OCI-LY1 (cell line): Measurements from ENCODE around the gene ZNF654.

Experiments
- H2AFZ ChIP-seq: fragments of 200-600 bp; sonication (generic), shearing (Covaris generic); 2 replicates; pipeline ENCODE4 v1.6.0; 2014; ENCODE audit warnings: antibody characterized with exemption, mild to moderate bottlenecking, low read length
- H3F3A ChIP-seq: fragments of 200-600 bp; sonication (generic), shearing (Covaris generic); 2 replicates; pipeline ENCODE4 v1.6.0; 2014; ENCODE audit warnings: mild to moderate bottlenecking, antibody characterized with exemption, low read length, moderate library complexity; ENCODE audit not compliant: insufficient read depth
- H3K27ac ChIP-seq: fragments of 200-600 bp; sonication (generic); 2 replicates; pipeline ENCODE4 v1.5.1; 2014; ENCODE audit warnings: low read length, mixed run types, mild to moderate bottlenecking, low read depth; ENCODE audit not compliant: poor library complexity, severe bottlenecking
- H3K27me3 ChIP-seq: fragments of 200-600 bp; sonication (generic); 2 replicates; pipeline ENCODE4 v1.6.0; 2014; ENCODE audit warnings: antibody characterized with exemption, mild to moderate bottlenecking, low read length, moderate library complexity; ENCODE audit not compliant: insufficient read depth
- H3K36me3 ChIP-seq: fragments of 200-600 bp; sonication (generic); 2 replicates; pipeline ENCODE4 v1.6.1; 2014; ENCODE audit warnings: mild to moderate bottlenecking, antibody characterized with exemption, low read length, moderate library complexity, mixed read lengths; ENCODE audit not compliant: insufficient read depth
- H3K4me1 ChIP-seq: fragments of 200-600 bp; sonication (generic); 2 replicates; pipeline ENCODE4 v1.5.1; 2014; ENCODE audit warnings: mild to moderate bottlenecking, low read length, moderate library complexity; ENCODE audit not compliant: insufficient read depth, severe bottlenecking
- H3K4me2 ChIP-seq: fragments of 200-600 bp; sonication (generic), shearing (Covaris generic); 2 replicates; pipeline ENCODE4 v1.6.1; 2014; ENCODE audit warnings: low read length
- H3K4me3 ChIP-seq: fragments of 200-600 bp; sonication (generic); 2 replicates; pipeline ENCODE4 v1.5.1; 2014; ENCODE audit warnings: low read length, low read depth, mild to moderate bottlenecking, mixed read lengths; ENCODE audit not compliant: poor library complexity, severe bottlenecking
- H3K79me2 ChIP-seq: fragments of 200-600 bp; shearing (Covaris generic); 2 replicates; pipeline ENCODE4 v1.6.1; 2016; ENCODE audit warnings: mixed run types, low read length, mixed read lengths; ENCODE audit not compliant: insufficient read depth
- H3K9ac ChIP-seq: fragments of 200-600 bp; sonication (generic), shearing (Covaris generic); 2 replicates; pipeline ENCODE4 v1.6.1; 2014; ENCODE audit warnings: mild to moderate bottlenecking, low read length, mixed read lengths
- H3K9me2 ChIP-seq: fragments of 200-600 bp; sonication (generic), shearing (Covaris generic); 2 replicates; pipeline ENCODE4 v1.6.1; 2014; ENCODE audit warnings: low read depth, mild to moderate bottlenecking, low read length, mixed read lengths
- H3K9me3 ChIP-seq: fragments of 200-600 bp; shearing (Covaris generic); 2 replicates; pipeline ENCODE4 v1.6.1; 2014; ENCODE audit warnings: low read length, mixed read lengths
- H4K20me1 ChIP-seq: fragments of 200-600 bp; sonication (generic), shearing (Covaris generic); 2 replicates; pipeline ENCODE4 v1.6.0; 2016; ENCODE audit warnings: mild to moderate bottlenecking, low read length; ENCODE audit not compliant: insufficient read depth
- CTCF ChIP-seq: fragments of 200-600 bp; sonication (generic), shearing (Covaris generic); IDR thresholded peaks from 2 replicates; pipeline ENCODE4 v1.5.1; 2017; ENCODE audit warnings: mild to moderate bottlenecking, antibody characterized with exemption, low read length, moderate library complexity, mixed read lengths
- EZH2 ChIP-seq: fragments of 200-600 bp; sonication (generic), shearing (Covaris generic); IDR thresholded peaks from 2 replicates; pipeline ENCODE4 v1.8.0; 2017; ENCODE audit warnings: borderline replicate concordance, mixed run types, mild to moderate bottlenecking, antibody characterized with exemption, low read length, moderate library complexity, mixed read lengths

ZNF654 gene

GRCh38 chr3:88076712-88077111, 17.7 kb downstream of the ZNF654 start:
- peaks cover 5% of the 10 kb centered on the region; the same call in 1 of the 2 replicates for H3K9me3 ChIP-seq
- no peaks in the 10 kb centered on the region for H3K4me1 ChIP-seq
- no peak overlapping the region for H3K4me2 ChIP-seq
- H3K27me3 ChIP-seq = no peaks in the 10 kb centered on the region
- H3F3A ChIP-seq = 0 out of 2 replicates have a peak, but pooled peaks cover 4% of the 10 kb centered on the region
- no peak overlapping the region for H3K27ac ChIP-seq
- no peaks in the 10 kb centered on the region for H4K20me1 ChIP-seq
- no peak overlapping the region for H2AFZ ChIP-seq
- H3K9ac ChIP-seq = no peak overlapping the region
- H3K36me3 ChIP-seq = peaks cover 7% of the 10 kb centered on the region; the same call in 1 of the 2 replicates
- H3K79me2 ChIP-seq = peaks cover 94% of the 10 kb centered on the region
- no peak overlapping the region for H3K4me3 ChIP-seq
- H3K9me2 ChIP-seq = no peaks in the 10 kb centered on the region
- TF ChIP-seq CTCF = no peak
- TF ChIP-seq EZH2 = no peak

- Histone ChIP-seq H4K20me1 (no peaks in the 10 kb centered on the region), H2AFZ (no peak overlapping the region), H3K79me2 (peaks cover 85% of the 10 kb centered on the region), H3K36me3 (peaks cover 9% of the 10 kb centered on the region), H3F3A (0 out of 2 replicates have a peak, but pooled peaks cover 4% of the 10 kb centered on the region), H3K4me1 (no peaks in the 10 kb centered on the region), H3K4me3 (no peak overlapping the region), H3K27me3 (no peaks in the 10 kb centered on the region), H3K27ac (no peak overlapping the region), H3K9me3 (no peaks in the 10 kb centered on the region), H3K9ac (no peak overlapping the region), H3K9me2 (no peaks in the 10 kb centered on the region), H3K4me2 (no peak overlapping the region)
- no peak for TF ChIP-seq EZH2
- no peak for TF ChIP-seq CTCF
Observed at GRCh38 chr3:88078932-88079331, 19.9 kb downstream of the ZNF654 start.

GRCh38 chr3:88082854-88083253, 23.8 kb downstream of the ZNF654 start:
- Histone ChIP-seq H4K20me1 (no peaks in the 10 kb centered on the region), H3K4me2 (no peak overlapping the region), H3F3A (no peaks in the 10 kb centered on the region; the same call in 1 of the 2 replicates), H3K79me2 (peaks cover 57% of the 10 kb centered on the region), H3K36me3 (peaks cover 30% of the 10 kb centered on the region), H3K9me2 (no peaks in the 10 kb centered on the region), H3K4me1 (no peaks in the 10 kb centered on the region), H3K9me3 (no peaks in the 10 kb centered on the region), H3K27ac (no peak overlapping the region), H3K27me3 (no peaks in the 10 kb centered on the region), H3K9ac (no peak overlapping the region), H2AFZ (no peak overlapping the region), H3K4me3 (no peak overlapping the region)
- TF ChIP-seq EZH2 = no peak
- TF ChIP-seq CTCF = no peak
